Hepatocyte (in vitro differentiated cells): ENCODE results near the gene ZFHX3.

ENCODE experiments used
- CTCF ChIP-seq: fragments of 200-600 bp; sonication (generic); IDR thresholded peaks from 2 replicates; pipeline ENCODE4 v1.5.1; 2016; ENCODE audit warnings: antibody characterized with exemption, mild to moderate bottlenecking; ENCODE audit not compliant: poor library complexity
- EZH2 ChIP-seq: fragments of 200-600 bp; sonication (generic); IDR thresholded peaks from 2 replicates; pipeline ENCODE4 v1.6.1; 2016; ENCODE audit warnings: antibody characterized with exemption, mild to moderate bottlenecking, borderline replicate concordance

GRCh38 chr16:73071131-73071940, 23.4 kb upstream of the ZFHX3 start:
- TF ChIP-seq EZH2 (no peak), CTCF (no peak)
